Ishikawa (cell line): ENCODE measurements around the gene ADAMTSL1.

Experiments
- CEBPB ChIP-seq: IDR thresholded peaks from 2 replicates; pipeline ENCODE4 v1.6.1; 2012
- CREB1 ChIP-seq: IDR thresholded peaks from 2 replicates; pipeline ENCODE4 v1.6.1; 2012; ENCODE audit warnings: low read depth
- EP300 ChIP-seq: IDR thresholded peaks from 2 replicates; pipeline ENCODE4 v1.6.1; 2012; ENCODE audit warnings: borderline replicate concordance
- FOXM1 ChIP-seq: IDR thresholded peaks from 2 replicates; pipeline ENCODE4 v1.6.1; 2012; ENCODE audit warnings: low read depth, borderline replicate concordance
- MAX ChIP-seq: IDR thresholded peaks from 2 replicates; pipeline ENCODE4 v1.6.1; 2012
- NFIC ChIP-seq: IDR thresholded peaks from 2 replicates; pipeline ENCODE4 v1.6.1; 2012
- RAD21 ChIP-seq: IDR thresholded peaks from 2 replicates; pipeline ENCODE4 v1.6.1; 2012; ENCODE audit warnings: low read depth
- REST ChIP-seq: IDR thresholded peaks from 2 replicates; pipeline ENCODE4 v1.6.1; 2012; ENCODE audit warnings: low read depth, mild to moderate bottlenecking
- TAF1 ChIP-seq: IDR thresholded peaks from 2 replicates; pipeline ENCODE4 v1.6.1; 2012; ENCODE audit warnings: low read depth, mild to moderate bottlenecking
- TEAD4 ChIP-seq: IDR thresholded peaks from 2 replicates; pipeline ENCODE4 v1.6.1; 2012
- YY1 ChIP-seq: IDR thresholded peaks from 2 replicates; pipeline ENCODE4 v1.6.1; 2012; ENCODE audit warnings: low read depth
- TF ChIP-seq, protein P1 (sequence below): IDR thresholded peaks from 2 replicates; pipeline ENCODE4 v1.6.1; 2012

ADAMTSL1 gene

GRCh38 chr9:18947892-18948339, 474.0 kb downstream of the ADAMTSL1 start:
- TF ChIP-seq CEBPB: no peak
- TF ChIP-seq RAD21: no peak
- no peak for TF ChIP-seq TEAD4

- TF ChIP-seq EP300 (no peak), REST (no peak), TEAD4 (no peak), YY1 (no peak), NFIC (no peak), TAF1 (no peak), CEBPB (no peak), FOXM1 (no peak), CREB1 (no peak), MAX (no peak)
- TF ChIP-seq, protein P1, sequence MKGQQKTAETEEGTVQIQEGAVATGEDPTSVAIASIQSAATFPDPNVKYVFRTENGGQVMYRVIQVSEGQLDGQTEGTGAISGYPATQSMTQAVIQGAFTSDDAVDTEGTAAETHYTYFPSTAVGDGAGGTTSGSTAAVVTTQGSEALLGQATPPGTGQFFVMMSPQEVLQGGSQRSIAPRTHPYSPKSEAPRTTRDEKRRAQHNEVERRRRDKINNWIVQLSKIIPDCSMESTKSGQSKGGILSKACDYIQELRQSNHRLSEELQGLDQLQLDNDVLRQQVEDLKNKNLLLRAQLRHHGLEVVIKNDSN: no peak
Observed at GRCh38 chr9:18951936-18952335, 478.0 kb downstream of the ADAMTSL1 start.

- TF ChIP-seq REST: no peak
- TF ChIP-seq CEBPB: no peak
Observed at GRCh38 chr9:18955626-18956025, 481.7 kb downstream of the ADAMTSL1 start.
